Spleen (tissue), 7 donors: Measurements from ENCODE around the gene YPEL2.

ENCODE experiments used
- POLR2A ChIP-seq, 3 donors: fragments of 450-650 bp; IDR thresholded peaks; one replicate each; pipeline ENCODE4 v1.5.1; 2017; ENCODE audit warnings: antibody characterized with exemption in 3 of 3, mild to moderate bottlenecking in 1 of 3
- TF ChIP-seq, protein P1 (sequence below), 11 experiments: fragments of 200-600 bp in 7 of 11; fragments of 450-650 bp in 4 of 11; sonication (generic) in 4 of 11; IDR thresholded peaks in 8 of 11; conservative IDR thresholded peaks in 3 of 11; 1 replicate in 7 of 11; 2 replicates in 4 of 11; pipeline versions ENCODE4 v1.4.0 to v1.8.0; 2016 to 2021; ENCODE audit warnings: antibody characterized with exemption in 11 of 11, inconsistent platforms in 4 of 11, mild to moderate bottlenecking in 1 of 11
- donor health status: DM: no; HTN: no; CAD: no; lungs with moderate emphysema.
- donor health status: DM: no; HTN: no; CAD: no.
- donor health status: DM: no; HTN: no; CAD: no.

- TF ChIP-seq, protein P1, sequence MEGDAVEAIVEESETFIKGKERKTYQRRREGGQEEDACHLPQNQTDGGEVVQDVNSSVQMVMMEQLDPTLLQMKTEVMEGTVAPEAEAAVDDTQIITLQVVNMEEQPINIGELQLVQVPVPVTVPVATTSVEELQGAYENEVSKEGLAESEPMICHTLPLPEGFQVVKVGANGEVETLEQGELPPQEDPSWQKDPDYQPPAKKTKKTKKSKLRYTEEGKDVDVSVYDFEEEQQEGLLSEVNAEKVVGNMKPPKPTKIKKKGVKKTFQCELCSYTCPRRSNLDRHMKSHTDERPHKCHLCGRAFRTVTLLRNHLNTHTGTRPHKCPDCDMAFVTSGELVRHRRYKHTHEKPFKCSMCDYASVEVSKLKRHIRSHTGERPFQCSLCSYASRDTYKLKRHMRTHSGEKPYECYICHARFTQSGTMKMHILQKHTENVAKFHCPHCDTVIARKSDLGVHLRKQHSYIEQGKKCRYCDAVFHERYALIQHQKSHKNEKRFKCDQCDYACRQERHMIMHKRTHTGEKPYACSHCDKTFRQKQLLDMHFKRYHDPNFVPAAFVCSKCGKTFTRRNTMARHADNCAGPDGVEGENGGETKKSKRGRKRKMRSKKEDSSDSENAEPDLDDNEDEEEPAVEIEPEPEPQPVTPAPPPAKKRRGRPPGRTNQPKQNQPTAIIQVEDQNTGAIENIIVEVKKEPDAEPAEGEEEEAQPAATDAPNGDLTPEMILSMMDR (IDR thresholded peaks at IDR 0.05 in 8 of 11, conservative IDR thresholded peaks at IDR 0.05 in 3 of 11): no peak
- no peak for TF ChIP-seq POLR2A (IDR thresholded peaks at IDR 0.05)
These were observed 26.6 kb upstream of the YPEL2 start for GRCh38 chr17:59304811-59305210.
